ENCODE data around the gene IGSF11. TPM values are rescaled to one million over a fixed set of nuclear protein-coding genes. Genes with fewer than 3 reads are reported as not detected.

IGSF11 gene
- total and polyA plus RNA-seq, 10 donors: 0.05 to 1.1 (median 0.31) TPM; not detected in 4

DNA sequence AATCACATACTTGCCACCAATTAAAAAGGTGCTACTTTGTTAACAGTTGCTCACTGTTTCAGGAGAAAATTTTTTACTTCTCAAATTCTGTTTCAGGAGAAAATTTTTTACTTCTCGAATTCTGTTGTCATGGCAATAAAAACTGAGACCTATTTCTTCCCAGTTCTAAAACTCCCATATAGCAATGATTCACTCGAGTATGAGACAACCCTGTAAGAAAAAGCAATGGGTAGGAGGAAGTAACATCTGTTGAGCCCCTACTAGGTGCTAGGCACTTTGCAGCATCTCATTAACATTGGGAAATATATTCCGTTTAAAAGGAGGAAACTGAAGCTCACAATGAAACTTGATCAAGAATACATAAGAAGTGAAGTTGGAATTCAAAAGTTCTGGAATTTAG, 35.1 kb upstream of the IGSF11 start:
- DNase-seq: no peak
- intact Hi-C loops (cut with DNase I; ENCODE audit: low total_unique reads): no loop called here
- peaks cover 0 to 10% (median 0%) of the 10 kb centered on the region in 8 donors for H3K9me3 ChIP-seq
- no peak overlapping the region for H3K27ac ChIP-seq
- no peaks in the 10 kb centered on the region for H3K4me1 ChIP-seq
- 55 to 69% (median 66%) methylated on average over 3 of the region's 3 CpGs for WGBS, 5 donors
- peaks cover 0 to 20% (median 0%) of the 10 kb centered on the region in 7 donors for H3K27me3 ChIP-seq (replicated peaks in 1 of 7)
- TF ChIP-seq, protein P1, sequence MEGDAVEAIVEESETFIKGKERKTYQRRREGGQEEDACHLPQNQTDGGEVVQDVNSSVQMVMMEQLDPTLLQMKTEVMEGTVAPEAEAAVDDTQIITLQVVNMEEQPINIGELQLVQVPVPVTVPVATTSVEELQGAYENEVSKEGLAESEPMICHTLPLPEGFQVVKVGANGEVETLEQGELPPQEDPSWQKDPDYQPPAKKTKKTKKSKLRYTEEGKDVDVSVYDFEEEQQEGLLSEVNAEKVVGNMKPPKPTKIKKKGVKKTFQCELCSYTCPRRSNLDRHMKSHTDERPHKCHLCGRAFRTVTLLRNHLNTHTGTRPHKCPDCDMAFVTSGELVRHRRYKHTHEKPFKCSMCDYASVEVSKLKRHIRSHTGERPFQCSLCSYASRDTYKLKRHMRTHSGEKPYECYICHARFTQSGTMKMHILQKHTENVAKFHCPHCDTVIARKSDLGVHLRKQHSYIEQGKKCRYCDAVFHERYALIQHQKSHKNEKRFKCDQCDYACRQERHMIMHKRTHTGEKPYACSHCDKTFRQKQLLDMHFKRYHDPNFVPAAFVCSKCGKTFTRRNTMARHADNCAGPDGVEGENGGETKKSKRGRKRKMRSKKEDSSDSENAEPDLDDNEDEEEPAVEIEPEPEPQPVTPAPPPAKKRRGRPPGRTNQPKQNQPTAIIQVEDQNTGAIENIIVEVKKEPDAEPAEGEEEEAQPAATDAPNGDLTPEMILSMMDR (IDR thresholded peaks at IDR 0.05 in 8 of 11, conservative IDR thresholded peaks at IDR 0.05 in 3 of 11): no peak
- TF ChIP-seq POLR2AphosphoS5 (IDR thresholded peaks at IDR 0.05) (no peak), POLR2A (IDR thresholded peaks at IDR 0.05) (no peak)
- H3K36me3 ChIP-seq: no peaks in the 10 kb centered on the region
- no peak overlapping the region for H3K4me3 ChIP-seq

DNA sequence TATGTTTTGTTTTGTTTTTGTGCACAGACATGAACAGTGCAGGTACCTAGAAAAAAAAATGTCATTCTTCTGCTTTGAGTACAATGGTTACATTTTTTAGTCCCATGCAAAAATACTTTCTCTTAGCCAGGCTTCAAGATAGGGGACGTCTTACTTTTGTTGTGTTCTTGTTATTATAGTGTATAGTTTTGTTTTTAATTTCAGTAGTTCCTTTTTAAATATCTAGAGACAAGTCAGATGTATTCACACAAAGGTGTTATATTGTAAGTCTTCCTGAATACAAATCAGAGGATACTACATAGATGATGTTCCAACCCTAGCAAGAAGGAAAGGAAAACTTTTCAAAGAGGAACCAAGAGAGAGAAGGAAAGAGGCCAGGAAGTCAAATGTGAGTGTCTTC, 28.8 kb upstream of the IGSF11 start:
- WGBS, 5 donors: 44 to 83% (median 52%) methylated on average over 1 of the region's 1 CpG
- Histone ChIP-seq H3K4me3 (no peak overlapping the region), H3K36me3 (no peaks in the 10 kb centered on the region), H3K9me3 (no peaks in the 10 kb centered on the region), H3K4me1 (no peaks in the 10 kb centered on the region), H3K27me3 (replicated peaks in 1 of 7) (peaks cover 0 to 9% (median 0%) of the 10 kb centered on the region in 7 donors), H3K27ac (no peak overlapping the region)
- intact Hi-C loops (cut with DNase I; ENCODE audit: low total_unique reads): no loop called here
- TF ChIP-seq, protein P1 (IDR thresholded peaks at IDR 0.05 in 8 of 11, conservative IDR thresholded peaks at IDR 0.05 in 3 of 11): no peak
- TF ChIP-seq POLR2AphosphoS5 (IDR thresholded peaks at IDR 0.05): no peak
- no peak for TF ChIP-seq POLR2A (IDR thresholded peaks at IDR 0.05)
- no peak for DNase-seq

DNA sequence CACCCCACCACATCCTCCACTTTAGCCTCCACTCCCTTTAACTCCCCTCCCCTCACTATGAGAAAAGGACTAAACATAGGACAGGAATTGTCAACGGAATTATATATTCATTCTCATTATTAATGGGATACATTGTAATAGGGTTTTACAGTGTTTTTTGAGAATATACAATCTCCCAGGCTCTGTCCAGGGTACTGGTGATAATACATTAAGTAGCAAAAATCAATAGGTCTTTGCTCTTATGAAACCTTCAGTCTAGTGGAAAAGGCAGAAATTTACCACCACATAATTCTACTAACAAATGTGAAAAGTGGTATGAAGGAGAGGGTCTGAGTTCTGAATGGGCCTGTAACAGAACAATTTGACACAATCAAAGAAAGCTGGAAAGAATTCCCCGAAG, 28.2 kb upstream of the IGSF11 start:
- intact Hi-C loops (cut with DNase I; ENCODE audit: low total_unique reads): no loop called here
- no peak overlapping the region for H3K27ac ChIP-seq
- no peaks in the 10 kb centered on the region for H3K36me3 ChIP-seq
- peaks cover 0 to 7% (median 0%) of the 10 kb centered on the region in 7 donors for H3K27me3 ChIP-seq (replicated peaks in 1 of 7)
- H3K9me3 ChIP-seq: no peaks in the 10 kb centered on the region
- no peak for DNase-seq
- 75 to 90% (median 75%) methylated on average over 2 of the region's 2 CpGs for WGBS, 5 donors
- H3K4me1 ChIP-seq: no peaks in the 10 kb centered on the region
- H3K4me3 ChIP-seq: no peak overlapping the region
- TF ChIP-seq POLR2AphosphoS5 (IDR thresholded peaks at IDR 0.05): no peak
- TF ChIP-seq POLR2A (IDR thresholded peaks at IDR 0.05): no peak
- TF ChIP-seq, protein P1 (IDR thresholded peaks at IDR 0.05 in 8 of 11, conservative IDR thresholded peaks at IDR 0.05 in 3 of 11): no peak

DNA sequence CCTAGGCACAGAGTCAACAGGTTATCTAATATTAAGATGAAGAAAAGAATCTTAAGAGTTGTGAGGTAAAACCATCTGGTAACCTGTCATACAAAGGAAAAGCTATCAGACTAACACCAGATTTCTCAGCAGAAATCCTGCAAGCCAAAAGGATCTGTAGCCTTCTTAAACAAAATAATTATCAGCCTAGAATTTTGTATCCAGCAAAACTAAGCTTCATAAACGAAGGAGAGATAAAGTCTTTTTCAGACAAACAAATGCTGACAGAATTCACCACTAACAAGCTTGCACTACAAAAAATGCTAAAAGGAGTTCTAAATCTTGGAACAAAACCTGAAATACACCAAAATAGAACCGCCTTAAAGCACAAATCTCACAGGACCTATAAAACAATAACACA, 9.9 kb upstream of the IGSF11 start:
- Histone ChIP-seq H3K4me1 (no peaks in the 10 kb centered on the region), H3K9me3 (peaks cover 0 to 22% (median 7%) of the 10 kb centered on the region in 8 donors), H3K4me3 (no peak overlapping the region), H3K36me3 (no peaks in the 10 kb centered on the region), H3K27ac (no peak overlapping the region), H3K27me3 (replicated peaks in 1 of 7) (no peaks in the 10 kb centered on the region)
- TF ChIP-seq POLR2AphosphoS5 (IDR thresholded peaks at IDR 0.05) (no peak), POLR2A (IDR thresholded peaks at IDR 0.05) (no peak)
- TF ChIP-seq, protein P1 (IDR thresholded peaks at IDR 0.05 in 8 of 11, conservative IDR thresholded peaks at IDR 0.05 in 3 of 11): no peak
- 80 to 90% (median 83%) methylated on average over 2 of the region's 2 CpGs for WGBS, 5 donors
- DNase-seq: no peak
- intact Hi-C loops (cut with DNase I; ENCODE audit: low total_unique reads): no loop called here
